GM19468 (cell line): ENCODE results near the gene ZNF618.

Experiments
- ATAC-seq: cut with Tn5 transposase; IDR thresholded peaks from one replicate; pipeline ENCODE4 v1.9.1; 2021; ENCODE audit warnings: mild to moderate bottlenecking, moderate library complexity, moderate number of reproducible peaks; ENCODE audit not compliant: unreplicated experiment; ENCODE audit errors: extremely low read depth

Gene ZNF618

DNA sequence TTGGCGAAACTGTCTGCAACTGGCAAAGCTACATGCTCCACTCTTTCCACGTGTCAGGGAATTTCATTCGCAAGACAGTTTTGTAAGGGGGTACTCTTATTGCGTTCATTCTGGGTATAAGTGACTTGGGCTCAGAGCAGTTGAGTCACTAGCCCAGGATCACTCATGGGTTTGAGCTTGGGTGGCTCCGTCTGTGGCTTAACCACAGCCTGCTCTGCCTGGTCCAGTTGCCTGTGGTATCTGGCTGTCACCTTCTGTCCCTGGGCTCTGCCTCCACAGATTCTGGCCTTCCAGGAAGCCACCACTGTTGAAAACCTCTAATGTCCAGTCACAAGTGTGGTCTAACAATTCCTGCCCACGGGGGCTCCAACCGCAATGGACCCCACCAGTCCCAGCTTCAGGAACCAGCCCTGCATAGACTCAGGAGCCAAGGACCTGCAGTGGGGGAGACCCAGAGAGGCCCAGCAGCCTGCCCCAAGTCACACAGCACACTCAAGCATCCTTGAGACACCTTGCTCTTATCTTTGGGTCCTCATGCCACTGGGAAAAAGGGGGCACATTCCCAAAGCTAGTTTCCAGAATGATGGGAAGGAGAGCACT, 212.6 kb downstream of the ZNF618 start:
- ATAC-seq, result no peak

DNA sequence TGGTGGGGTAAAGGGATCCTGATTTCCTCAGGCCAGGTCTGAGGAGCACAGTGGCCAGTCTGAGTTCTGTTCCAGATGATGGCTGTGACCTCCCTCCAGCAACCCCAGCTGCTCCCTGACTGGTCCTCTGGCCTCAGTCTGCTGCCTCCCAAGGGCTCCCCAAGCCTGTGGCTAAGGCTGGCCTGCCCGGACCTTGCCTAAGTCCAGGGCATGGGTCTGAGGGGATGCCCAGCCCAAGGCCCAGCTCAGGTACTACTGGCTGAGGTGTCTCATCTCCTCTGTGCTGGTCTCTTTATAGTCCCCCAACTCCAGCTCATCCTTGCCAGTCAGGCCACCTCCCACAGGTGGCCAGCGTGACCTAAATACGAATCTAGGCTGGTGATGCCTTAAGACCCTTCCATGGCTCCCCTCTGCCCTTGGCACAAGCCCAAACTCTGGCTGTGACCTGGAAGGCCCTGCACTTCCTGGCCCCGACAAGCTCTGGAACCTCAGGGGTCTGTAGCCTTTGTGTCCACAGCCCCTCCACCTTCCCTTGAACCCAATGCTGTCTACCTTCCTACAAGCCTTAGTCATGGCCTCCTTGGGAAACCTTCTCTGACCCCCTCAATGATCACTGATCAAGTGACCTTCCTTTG, 213.2 kb downstream of the ZNF618 start:
- ATAC-seq, result no peak

DNA sequence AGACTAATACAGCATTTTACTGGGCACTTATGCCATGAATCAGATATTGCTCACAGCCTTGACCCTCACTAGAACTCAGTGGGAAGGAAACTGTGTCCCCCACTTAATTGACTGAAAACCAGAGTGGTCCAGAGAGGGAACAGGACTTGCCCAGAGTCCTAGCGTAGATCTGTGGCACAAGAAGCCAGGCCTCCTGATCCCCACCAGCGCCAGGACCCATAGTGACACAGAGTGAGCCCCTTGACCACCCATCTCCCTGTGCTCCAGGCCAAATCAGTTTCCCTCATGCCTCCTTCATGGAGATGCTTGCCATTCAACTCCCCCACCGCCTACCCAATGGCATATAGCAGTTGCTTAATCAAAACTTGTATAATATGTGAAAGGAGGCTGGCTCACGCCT, 214.7 kb downstream of the ZNF618 start:
- no peak for ATAC-seq

DNA sequence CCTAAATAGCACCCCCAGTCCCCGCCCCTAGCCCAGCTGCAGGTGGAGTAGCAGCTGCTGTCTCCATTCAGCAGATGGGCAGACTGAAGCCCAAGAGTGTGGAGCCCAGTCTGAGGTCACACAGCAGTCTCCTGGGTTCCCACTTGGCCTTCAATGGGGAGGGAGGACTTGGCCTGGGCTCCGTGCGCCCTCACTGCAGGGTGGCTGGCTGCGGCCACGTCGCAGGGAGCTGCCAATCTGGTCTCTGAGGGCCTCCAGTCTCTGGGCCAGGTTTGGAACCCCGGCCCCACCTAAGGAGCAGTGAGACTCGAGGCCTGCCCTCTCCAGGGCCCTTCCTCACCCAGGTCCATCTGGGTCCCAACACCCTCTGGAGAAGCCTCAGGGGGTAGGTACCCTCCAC, 215.6 kb downstream of the ZNF618 start:
- ATAC-seq, result no peak

DNA sequence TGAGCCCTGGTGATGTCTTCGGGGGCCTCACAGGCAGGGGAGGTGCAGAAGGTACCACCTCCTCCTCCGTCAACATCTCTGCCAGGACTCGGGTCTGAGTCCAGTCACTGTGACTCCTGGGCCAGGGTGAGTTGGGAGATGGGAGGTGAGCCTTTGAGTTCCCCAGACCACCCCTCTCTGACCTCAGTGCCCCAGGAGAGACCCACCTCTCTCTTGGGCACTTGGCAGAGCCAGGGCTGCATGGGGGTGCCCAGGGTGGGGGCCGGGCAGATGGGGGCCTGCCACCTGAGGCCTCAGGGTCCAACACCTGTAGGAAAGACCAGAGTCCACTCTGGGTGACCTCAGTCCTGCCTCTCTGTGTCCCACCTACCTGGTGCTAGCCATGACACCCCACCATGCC, 216.2 kb downstream of the ZNF618 start:
- no peak for ATAC-seq

DNA sequence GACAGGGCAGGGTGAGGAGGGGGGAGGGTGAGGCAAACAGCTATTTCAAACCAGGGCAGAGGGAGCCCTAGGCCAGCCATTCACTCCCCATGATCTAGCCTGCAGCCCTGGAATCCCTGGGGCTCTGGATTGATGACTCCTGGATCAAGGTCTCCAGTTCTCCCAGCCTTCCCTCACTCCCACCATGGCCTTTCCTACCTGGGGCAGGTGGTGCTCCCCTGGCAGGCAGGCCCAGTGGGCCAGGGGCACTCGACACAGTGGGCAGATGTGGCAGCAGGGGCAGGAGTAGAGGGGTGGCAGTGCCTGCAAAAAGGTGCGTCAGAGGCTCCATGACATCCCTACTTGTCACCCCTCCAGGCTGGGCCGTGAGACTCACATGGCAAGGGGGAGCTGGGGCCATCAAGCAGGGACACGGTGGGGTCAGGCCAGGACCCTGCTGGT, 216.9 kb downstream of the ZNF618 start:
- no peak for ATAC-seq

DNA sequence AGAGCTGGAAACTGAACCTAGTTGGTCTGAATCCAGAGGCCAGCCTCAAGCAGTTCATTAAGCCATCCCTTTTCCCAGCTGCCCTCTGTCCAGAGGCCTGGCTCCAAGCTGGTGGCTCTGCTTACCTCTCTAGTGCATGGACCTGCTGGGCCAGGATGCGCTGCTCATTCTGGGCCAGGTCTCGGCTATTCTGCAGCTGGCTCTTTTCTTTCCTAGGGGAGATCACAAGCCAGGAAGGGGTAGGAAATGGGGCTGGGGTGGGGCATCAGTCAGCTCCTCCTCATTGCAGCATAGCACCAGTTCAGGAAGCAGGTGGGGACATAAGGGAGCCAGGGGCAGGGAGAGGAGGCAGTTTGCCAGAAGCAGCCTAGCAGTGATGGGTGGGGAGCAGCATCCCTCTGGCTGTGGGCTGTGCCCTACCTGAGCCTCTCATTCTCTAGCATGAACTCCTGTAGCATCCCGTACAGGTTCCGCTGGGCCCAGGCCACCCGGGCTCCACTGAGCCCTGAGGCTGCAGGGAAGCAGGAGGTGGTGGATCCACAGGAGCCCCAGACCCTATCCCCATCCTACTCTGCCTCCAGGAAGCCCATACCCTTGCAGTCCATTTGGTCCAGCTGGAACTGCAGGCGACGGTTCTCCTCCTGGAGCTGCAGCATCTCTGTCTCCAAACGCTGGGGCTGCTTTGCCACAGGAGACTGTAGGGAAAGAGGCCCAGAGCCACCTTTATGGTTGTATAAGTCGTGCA, 217.8 kb downstream of the ZNF618 start:
- ATAC-seq, result no peak

DNA sequence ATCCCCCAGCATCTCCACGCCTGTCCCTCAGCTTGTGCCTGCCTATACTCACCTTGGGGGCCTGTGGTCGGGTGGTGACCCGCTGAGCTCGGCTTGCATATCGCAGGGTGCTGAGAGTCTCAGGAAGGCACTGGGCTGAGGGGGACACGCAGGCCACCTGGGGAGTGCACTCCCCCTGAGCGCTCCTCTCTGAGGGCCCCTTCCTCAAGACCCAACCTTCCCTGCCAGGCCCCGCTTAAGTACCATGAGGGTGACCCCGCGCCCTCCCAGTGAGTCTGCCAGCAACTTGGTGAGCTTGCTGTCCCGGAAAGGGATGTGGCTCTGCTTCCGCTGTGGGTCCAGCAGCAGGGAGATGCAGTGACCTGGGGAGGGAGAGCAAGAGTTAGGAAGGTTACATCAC, 218.9 kb downstream of the ZNF618 start:
- ATAC-seq, result no peak

DNA sequence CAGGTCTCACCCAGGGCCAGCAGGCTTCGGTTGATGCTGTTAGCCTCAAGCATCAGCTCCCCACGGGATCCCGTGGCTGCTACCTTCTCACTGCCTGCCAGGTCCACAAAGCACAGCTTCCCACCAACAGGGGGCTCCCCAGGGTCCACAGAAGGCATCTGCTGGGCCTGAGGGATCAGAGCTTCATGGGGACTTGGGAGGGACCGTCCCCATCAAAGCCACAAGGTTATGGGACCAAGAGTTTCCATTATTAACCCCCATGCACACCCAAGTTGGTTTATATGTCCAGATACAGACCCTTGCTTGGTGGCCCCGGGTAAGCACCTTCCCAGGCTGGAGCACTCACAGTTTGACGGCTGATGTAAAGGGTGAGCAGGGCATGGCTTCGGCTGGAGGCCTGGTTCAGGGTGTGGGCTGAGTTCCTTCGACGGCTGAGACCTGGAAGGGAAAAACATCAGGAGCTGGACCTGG, 220.0 kb downstream of the ZNF618 start:
- ATAC-seq, result no peak

DNA sequence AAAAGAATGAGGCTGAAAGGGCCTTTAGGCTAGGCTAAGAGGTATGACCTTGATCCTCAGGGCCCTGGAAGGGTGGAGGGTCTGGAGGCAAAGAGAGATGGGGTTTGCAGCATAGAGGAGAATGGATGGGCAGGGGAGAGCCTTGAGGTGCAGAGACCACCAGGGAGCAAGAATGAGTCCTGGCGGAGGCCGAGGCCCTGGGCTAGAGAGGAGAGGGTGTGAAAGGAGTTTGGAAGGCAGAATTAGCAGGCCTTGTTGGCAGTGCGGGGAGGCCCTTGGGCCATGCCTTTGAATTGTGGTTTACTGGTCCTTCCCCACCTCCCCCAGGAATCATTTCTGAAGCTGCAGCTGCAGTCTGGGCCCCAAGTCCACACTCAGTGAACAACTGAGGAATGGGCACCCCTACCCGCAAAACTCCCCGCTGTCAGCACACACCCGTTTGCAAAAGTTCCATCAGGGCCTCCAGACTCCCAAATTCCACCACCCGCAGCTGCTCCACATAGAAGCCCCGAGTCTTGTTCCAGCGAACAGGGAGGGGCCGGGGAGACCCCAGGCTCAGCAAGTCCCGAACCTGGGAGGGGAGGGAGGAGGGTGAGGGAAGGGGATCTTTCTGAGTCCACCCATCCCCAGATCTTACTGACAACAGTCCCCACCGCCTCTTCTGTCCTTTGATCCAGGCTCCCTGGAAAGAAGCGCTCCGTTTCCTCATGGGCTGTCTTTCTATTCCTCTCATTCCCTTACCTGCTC, 220.9 kb downstream of the ZNF618 start:
- no peak for ATAC-seq

DNA sequence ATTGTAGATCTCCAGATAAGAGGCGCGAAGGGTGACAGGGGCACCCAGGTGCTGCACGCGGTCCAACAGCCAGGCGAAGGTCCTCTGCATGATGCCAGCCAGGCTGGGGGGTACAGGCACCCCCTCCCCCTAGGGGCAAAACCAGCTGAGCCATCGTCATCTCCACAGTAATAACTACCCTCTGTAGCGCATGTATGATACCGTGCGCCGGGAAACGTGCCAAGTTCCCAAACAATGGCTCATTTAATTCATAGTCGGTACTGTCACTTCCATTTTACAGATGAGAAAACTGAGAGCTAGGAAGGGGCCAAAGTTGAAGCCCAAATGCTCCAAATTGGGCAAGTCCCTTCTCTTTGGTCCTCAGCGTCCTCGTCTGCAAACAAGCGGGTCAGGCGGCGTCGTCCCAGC, 221.5 kb downstream of the ZNF618 start:
- no peak for ATAC-seq

DNA sequence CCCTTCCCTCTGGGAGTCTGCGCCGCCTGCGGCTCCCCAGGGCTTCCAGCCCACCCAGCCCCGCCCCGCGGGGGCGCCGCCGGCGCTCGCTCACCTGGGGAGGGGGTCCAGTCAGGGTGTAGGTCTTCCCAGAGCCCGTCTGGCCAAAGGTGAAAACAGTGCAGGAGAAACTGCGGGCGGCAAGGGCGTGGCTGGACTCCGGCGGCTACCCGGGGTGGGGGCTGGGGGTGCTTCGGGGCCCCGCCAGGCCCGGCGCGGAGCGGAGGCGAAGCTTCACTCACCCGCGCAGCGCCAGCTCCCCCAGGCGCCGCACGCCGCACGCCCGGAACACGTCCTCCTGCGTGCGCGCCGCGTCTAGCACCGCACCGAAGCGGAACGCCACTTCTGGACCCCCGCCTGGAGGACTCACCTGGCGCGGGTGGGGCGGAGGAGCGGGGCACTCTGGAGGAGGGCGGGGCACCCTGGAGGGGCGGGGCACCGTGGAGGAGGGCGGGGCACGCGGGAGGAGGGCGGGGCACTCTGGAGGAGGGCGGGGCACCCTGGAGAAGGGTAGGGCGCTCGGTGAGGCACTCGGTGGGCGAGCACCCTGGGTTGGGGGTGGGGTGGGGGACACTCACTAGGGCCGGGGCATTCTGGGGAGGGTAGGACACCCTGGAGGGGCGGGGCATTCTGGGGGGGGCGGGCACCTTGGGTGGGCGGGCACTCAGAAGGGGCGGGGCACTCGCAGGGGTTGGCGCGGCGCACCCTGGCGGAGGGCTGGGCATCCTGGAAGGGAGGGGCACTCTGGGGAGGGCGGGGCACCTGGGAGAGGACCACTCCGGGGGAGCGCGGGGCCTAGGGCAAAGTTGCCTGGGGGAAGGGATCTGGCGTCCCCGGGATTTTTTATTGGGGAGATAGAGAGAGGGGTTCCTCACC, 222.2 kb downstream of the ZNF618 start:
- no peak for ATAC-seq

DNA sequence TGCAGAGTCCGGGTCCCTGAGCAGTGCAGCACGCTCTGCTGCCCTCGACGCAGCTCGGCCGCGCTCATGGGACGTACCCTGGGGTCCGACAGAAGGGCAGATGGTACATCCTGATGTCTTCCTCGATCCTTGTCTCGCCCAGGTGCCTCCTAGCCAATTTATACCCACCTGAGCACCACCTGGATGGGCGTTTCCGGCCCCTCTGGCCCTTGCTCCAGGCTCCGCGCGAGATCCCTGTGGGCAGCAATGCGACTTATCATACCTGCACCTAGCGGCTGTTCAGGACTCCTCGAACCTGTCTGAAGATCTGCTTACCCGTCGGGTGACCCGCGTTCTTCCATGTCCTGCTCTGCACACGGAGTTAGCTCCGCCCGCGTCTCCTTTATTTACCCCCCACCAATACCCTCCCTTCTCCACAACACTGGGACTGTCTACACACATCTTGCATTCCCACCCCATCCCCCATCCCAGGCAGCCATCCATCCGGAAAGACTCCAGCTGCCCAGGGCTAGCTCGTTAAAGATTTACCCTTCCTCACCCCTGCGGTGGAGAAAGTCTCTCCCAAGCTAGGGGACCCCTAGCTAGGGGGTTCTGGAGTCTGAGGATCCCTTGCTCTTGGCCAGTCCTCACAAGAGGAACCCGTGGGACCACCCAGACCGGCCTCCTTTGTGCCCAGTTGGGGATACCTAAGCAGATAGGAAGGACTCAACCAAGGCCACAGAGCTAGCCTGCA, 223.0 kb downstream of the ZNF618 start, which contains the start of gene KIF12:
Gene KIF12 (minus strand): TSS at position 357 of the 733 bp plus-strand sequence. CDS start 16 bp downstream, at position 341.
- ATAC-seq, result no peak

DNA sequence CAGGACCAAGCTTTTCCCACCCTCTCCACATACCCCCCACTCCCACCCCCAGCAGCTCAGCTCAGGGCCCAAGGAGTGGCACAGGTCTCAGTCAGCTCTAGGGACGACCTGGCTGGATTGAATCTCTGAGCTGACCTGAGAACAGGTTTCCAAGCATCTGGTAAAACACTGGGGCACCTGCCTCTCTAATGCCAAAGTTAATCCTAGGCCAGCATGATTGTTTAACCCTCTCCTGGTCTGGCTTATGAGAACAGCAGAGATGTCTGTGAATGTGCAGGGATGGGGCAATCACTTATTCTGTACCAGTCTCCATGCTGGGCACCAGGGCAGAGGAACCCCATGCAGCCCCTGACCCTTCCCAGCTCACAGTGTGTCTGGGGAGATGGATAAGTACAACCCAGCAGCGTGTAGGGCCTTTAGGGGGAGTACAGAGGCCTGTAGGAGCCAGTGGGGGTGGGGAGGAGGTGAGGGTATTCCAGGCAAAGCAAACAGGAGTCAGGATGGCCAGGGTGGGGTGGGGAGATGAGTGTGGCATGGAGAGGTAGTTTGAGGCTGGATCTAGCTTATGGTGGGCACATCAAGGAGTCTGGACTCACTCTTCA, 223.7 kb downstream of the ZNF618 start:
- ATAC-seq, result no peak

DNA sequence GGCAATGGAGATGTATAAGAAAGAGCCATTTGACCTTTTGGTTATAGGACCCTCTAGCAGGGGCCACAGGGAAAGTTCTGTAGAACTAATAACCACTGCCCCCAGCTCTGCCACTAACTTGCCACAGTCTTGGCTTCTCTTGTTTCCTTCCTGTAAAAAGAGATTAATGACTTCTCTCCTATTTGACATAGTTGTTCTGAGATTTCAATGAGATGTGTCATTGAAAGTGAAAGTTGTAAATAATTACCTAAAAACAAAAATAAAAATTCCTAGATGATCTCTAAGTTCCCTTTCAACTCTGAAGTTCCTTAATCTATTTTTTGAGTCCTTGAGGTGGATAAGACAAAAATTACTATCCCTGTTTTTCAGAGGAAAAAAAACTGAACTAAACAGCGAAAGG, 224.4 kb downstream of the ZNF618 start:
- no peak for ATAC-seq

DNA sequence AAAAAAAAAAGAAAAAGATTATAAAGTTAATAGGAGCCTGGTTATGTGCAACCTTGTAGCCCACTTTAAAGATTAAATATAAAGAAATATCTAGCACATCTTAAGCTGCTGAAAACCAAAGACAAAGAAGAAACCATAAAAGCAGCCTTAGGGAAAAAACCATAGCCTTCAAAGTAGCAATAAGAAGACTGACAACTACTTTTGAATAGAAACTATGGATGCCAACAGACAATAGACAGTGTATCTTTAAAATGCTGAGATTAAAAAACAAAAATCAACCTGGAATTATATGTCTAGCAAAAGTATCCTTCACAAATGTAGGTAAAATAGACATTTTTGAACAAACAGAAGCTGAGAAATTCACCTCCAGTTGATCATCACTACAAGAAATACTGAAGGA, 226.4 kb downstream of the ZNF618 start:
- ATAC-seq, result no peak

DNA sequence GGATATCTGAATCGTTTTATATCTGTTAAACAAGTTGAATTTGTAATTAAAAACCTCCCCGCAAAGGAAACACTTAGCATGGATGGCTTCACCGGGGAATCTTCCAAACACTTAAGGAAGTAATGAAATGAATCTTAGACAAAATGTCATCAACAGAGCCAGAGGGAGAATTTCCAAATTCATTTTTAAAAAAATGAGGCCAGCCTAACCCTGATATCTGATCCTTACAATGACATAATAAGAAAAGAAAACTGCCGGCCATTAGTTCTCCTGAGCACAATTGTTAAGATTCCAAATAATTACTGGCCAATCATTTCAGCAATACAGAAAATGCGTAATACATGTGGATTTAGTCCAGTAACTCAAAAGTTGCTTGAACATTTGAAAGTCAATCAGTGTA, 229.1 kb downstream of the ZNF618 start:
- ATAC-seq, result no peak
